RWPE1 (cell line): ENCODE data around the gene B3GALT6.

Experiments
- CTCF ChIA-PET: fragments of 350-600 bp; sonication (Branson Sonifier 250); formaldehyde crosslinking; extraction: SDS; loops from one replicate; lab custom pipeline; 2021; lab: Yijun Ruan, JAX
- POLR2A ChIA-PET: fragments of 400-600 bp; formaldehyde crosslinking; extraction: SDS; loops from one replicate; lab custom pipeline; 2020; ENCODE audit warnings: antibody characterized with exemption; ENCODE audit not compliant: low non-redundant PET; lab: Yijun Ruan, JAX
- DNase-seq: peaks from one replicate; pipeline ENCODE4 v3.0.0; 2012; ENCODE audit warnings: low spot score
- H3K27ac ChIP-seq: fragments of 450-650 bp; 2 replicates; pipeline ENCODE4 v1.5.1; 2017
- CTCF ChIP-seq: fragments of 450-650 bp; conservative IDR thresholded peaks from 2 replicates; pipeline ENCODE4 v1.5.1; 2017; ENCODE audit warnings: low read depth, mild to moderate bottlenecking

Gene B3GALT6

GRCh38 chr1:1280782-1281481, 48.9 kb downstream of the B3GALT6 start:
- peak overlapping the region; percentile 67 for H3K27ac ChIP-seq
- POLR2A ChIA-PET = interaction anchor here (0.6 kb wide), 1 partner anchor 147 kb away, joined by 4 read pairs; no protein-coding TSS in a partner anchor
- no peak for TF ChIP-seq CTCF
- CTCF ChIA-PET = interaction anchor here (0.9 to 2.2 kb wide), 2 partner anchors 9 to 11 kb away, joined by 3 to 8 read pairs; no protein-coding TSS in a partner anchor
- DNase-seq = no peak

GRCh38 chr1:1281533-1282321, 49.7 kb downstream of the B3GALT6 start:
- ChIA-PET POLR2A (interaction anchor here (0.9 kb wide), 1 partner anchor 44 kb away, joined by 4 read pairs; no protein-coding TSS in a partner anchor), CTCF (interaction anchor here (0.6 to 2.2 kb wide), 4 partner anchors 8 to 159 kb away, joined by 3 to 8 read pairs (median 3); no protein-coding TSS in a partner anchor)
- no peak for DNase-seq

GRCh38 chr1:1282998-1283397, 51.0 kb downstream of the B3GALT6 start:
- no peak for TF ChIP-seq CTCF
- peak overlapping the region; percentile 43 for H3K27ac ChIP-seq
- no peak for DNase-seq
- ChIA-PET POLR2A (no interaction called here), CTCF (interaction anchor here (2.2 kb wide), 1 partner anchor 9 kb away, joined by 8 read pairs; no protein-coding TSS in a partner anchor)

More at GRCh38 chr1:1281533-1282321, 49.7 kb downstream of the B3GALT6 start:
- TF ChIP-seq CTCF = no peak
- H3K27ac ChIP-seq = peak overlapping the region; percentile 67

- ChIA-PET POLR2A (no interaction called here), CTCF (no interaction called here)
- TF ChIP-seq CTCF = no peak
- H3K27ac ChIP-seq = peak overlapping the region; percentile 43
- peak; percentile 71 for DNase-seq
Observed at GRCh38 chr1:1283821-1284220, 51.8 kb downstream of the B3GALT6 start.
